Ovary (tissue), 3 donors: ENCODE measurements around the gene RYR2.

Experiments
- POLR2A ChIP-seq: fragments of 450-650 bp; IDR thresholded peaks from one replicate; pipeline ENCODE4 v1.6.1; 2017; ENCODE audit warnings: antibody characterized with exemption, mild to moderate bottlenecking, moderate library complexity
- TF ChIP-seq, protein P1 (sequence below), 3 donors: fragments of 450-650 bp in 2 of 3; fragments of 200-600 bp in 1 of 3; IDR thresholded peaks; one replicate each; pipeline versions ENCODE4 v1.5.1 to v1.8.0; 2016 to 2022; ENCODE audit warnings: antibody characterized with exemption in 3 of 3, mild to moderate bottlenecking in 1 of 3
- donor health status: DM: no; HTN: no; CAD: no.

DNA sequence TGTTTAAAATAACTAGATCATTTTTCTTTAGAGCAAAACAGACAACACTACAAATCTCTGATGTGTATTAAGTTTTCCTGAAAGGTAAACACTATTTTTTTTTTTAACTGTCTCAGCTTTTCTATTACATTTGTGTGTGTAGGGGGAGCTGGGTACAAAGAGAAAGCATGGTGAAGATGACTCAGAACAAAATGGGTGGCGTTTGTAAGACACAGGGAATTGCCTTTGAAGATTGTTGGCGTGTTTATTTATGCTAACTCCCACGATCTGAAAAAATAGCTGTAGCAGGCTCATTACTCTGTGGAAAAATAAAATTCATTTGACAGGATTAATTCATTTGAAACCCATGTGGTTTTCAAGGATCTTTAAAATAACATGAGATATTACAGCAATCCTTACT is 285.1 kb downstream of the RYR2 start:
- TF ChIP-seq, protein P1, sequence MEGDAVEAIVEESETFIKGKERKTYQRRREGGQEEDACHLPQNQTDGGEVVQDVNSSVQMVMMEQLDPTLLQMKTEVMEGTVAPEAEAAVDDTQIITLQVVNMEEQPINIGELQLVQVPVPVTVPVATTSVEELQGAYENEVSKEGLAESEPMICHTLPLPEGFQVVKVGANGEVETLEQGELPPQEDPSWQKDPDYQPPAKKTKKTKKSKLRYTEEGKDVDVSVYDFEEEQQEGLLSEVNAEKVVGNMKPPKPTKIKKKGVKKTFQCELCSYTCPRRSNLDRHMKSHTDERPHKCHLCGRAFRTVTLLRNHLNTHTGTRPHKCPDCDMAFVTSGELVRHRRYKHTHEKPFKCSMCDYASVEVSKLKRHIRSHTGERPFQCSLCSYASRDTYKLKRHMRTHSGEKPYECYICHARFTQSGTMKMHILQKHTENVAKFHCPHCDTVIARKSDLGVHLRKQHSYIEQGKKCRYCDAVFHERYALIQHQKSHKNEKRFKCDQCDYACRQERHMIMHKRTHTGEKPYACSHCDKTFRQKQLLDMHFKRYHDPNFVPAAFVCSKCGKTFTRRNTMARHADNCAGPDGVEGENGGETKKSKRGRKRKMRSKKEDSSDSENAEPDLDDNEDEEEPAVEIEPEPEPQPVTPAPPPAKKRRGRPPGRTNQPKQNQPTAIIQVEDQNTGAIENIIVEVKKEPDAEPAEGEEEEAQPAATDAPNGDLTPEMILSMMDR (IDR thresholded peaks at IDR 0.05): no peak
- no peak for TF ChIP-seq POLR2A
